Breast epithelium (tissue), 3 donors: ENCODE measurements around the gene CRYBG3.

Experiments used
- POLR2A ChIP-seq: fragments of 450-650 bp; IDR thresholded peaks from one replicate; pipeline ENCODE4 v1.6.1; 2016; ENCODE audit warnings: antibody characterized with exemption, mild to moderate bottlenecking, moderate library complexity
- TF ChIP-seq, protein P1 (sequence below), 3 donors: fragments of 450-650 bp; IDR thresholded peaks; one replicate each; pipeline ENCODE4 v1.5.1; 2016 to 2017; ENCODE audit warnings: antibody characterized with exemption in 3 of 3, mild to moderate bottlenecking in 3 of 3, moderate library complexity in 3 of 3

GRCh38 chr3:97950360-97950759 lies 128.5 kb downstream of the CRYBG3 start:
- TF ChIP-seq, protein P1, sequence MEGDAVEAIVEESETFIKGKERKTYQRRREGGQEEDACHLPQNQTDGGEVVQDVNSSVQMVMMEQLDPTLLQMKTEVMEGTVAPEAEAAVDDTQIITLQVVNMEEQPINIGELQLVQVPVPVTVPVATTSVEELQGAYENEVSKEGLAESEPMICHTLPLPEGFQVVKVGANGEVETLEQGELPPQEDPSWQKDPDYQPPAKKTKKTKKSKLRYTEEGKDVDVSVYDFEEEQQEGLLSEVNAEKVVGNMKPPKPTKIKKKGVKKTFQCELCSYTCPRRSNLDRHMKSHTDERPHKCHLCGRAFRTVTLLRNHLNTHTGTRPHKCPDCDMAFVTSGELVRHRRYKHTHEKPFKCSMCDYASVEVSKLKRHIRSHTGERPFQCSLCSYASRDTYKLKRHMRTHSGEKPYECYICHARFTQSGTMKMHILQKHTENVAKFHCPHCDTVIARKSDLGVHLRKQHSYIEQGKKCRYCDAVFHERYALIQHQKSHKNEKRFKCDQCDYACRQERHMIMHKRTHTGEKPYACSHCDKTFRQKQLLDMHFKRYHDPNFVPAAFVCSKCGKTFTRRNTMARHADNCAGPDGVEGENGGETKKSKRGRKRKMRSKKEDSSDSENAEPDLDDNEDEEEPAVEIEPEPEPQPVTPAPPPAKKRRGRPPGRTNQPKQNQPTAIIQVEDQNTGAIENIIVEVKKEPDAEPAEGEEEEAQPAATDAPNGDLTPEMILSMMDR (IDR thresholded peaks at IDR 0.05): no peak
- TF ChIP-seq POLR2A: no peak
